ENCODE results near the gene MAP6D1.

MAP6D1 gene

DNA sequence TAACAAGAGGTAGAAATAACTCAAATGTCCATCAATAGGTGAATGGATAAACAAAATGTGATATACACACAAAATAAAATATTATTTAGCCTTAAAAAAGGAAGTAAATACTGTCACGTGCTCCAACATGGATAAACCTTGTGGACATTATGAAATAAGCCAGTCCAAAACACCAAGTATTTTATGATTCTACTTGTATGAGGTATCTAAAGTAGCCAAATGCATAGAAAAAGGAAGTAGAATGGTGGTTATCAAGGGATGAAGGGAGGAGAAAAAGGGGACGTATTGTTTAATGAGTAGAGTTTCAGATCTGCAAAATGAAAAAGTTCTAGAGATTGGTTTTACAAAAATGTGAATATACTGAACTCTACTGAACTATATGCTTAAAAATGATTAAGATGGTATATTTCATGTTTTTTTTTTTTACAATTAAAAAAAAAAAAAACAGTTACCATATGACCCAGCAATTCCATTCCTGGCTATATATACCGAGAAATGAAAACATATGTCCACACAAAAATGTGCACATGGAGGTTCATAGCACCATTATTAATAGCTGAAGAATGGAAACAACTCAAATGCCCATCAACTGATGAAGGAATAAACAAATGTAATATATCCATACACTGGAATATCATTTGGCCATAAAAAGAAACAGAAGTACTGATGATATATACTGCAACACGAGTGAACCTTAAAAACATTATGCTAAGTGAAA is 29.1 kb upstream of the MAP6D1 start:
- H2AFZ ChIP-seq (ENCODE audit: low read length), result no peak overlapping the region
- H3K27ac ChIP-seq (ENCODE audit: low read length), result no peak overlapping the region
- H3K4me2 ChIP-seq (ENCODE audit: low read depth, low read length), result no peak overlapping the region
- no peak for DNase-seq
- no peaks in the 10 kb centered on the region for H3K79me2 ChIP-seq (ENCODE audit: low read length)
- no peak overlapping the region for H3K9ac ChIP-seq (ENCODE audit: low read length)
- no peaks in the 10 kb centered on the region for H3K27me3 ChIP-seq (replicated peaks; ENCODE audit: insufficient read depth, low read length)
- no peaks in the 10 kb centered on the region for H3K9me3 ChIP-seq (replicated peaks; ENCODE audit: insufficient read depth, low read length)
- no peaks in the 10 kb centered on the region for H3F3A ChIP-seq (ENCODE audit: insufficient read depth, low read length)
- no peaks in the 10 kb centered on the region; the same call in 1 of the 2 replicates for H3K36me3 ChIP-seq (replicated peaks; ENCODE audit: insufficient read depth, low read length)
- no peak overlapping the region for H3K4me3 ChIP-seq (ENCODE audit: low read length)
- no peaks in the 10 kb centered on the region; the same call in 1 of the 2 replicates for H4K20me1 ChIP-seq (ENCODE audit: insufficient read depth, low read length)
- H3K9me2 ChIP-seq (replicated peaks; ENCODE audit: insufficient read depth, low read length), result no peaks in the 10 kb centered on the region
- H3K4me1 ChIP-seq (ENCODE audit: low read length), result no peaks in the 10 kb centered on the region
- no peak for TF ChIP-seq CTCF (IDR thresholded peaks at IDR 0.05; ENCODE audit: low read length)
- TF ChIP-seq EZH2phosphoT487 (IDR thresholded peaks at IDR 0.05; ENCODE audit: low read length), result no peak
- TF ChIP-seq EZH2 (optimal IDR thresholded peaks at IDR 0.05; ENCODE audit: low read depth, low read length), result no peak

DNA sequence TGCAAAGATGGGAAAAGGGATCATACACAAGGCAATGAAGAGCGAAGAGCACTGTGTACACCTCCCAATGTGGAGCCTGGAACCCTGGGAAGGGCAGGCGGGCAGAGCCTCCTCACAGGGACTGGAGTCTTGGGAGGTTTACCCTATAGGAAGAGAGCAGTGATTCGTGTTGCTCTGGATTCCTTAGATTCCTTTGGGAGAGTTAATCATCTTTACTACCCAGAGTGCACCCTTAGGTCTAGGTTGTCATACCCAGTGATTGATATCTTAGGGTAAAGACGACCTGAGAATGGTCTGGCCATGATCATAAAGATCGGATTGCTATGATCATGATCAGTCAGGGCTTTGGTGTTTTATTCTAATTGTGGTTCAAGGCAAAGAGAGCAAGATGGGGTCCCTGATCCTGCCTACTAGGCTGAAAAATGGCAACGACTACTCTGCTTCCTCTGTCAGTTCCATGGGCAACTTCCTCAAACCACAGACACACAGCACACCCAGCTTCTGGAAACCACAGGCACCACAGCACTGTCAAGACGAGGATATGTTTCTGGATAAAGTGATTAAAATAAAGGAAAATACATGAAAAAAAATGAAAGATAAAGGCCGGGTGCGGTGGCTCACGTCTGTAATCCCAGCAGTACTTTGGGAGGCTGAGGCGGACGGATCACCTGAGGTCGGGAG is 20.4 kb upstream of the MAP6D1 start:
- Histone ChIP-seq H3K79me2 (ENCODE audit: low read length) (no peaks in the 10 kb centered on the region), H2AFZ (ENCODE audit: low read length) (no peak overlapping the region), H3K27me3 (replicated peaks; ENCODE audit: insufficient read depth, low read length) (no peaks in the 10 kb centered on the region), H3K4me2 (ENCODE audit: low read depth, low read length) (no peak overlapping the region), H3K4me1 (ENCODE audit: low read length) (no peaks in the 10 kb centered on the region), H3K4me3 (ENCODE audit: low read length) (no peak overlapping the region), H3K9ac (ENCODE audit: low read length) (no peak overlapping the region), H4K20me1 (ENCODE audit: insufficient read depth, low read length) (no peaks in the 10 kb centered on the region), H3K27ac (ENCODE audit: low read length) (no peak overlapping the region), H3F3A (ENCODE audit: insufficient read depth, low read length) (no peaks in the 10 kb centered on the region), H3K36me3 (replicated peaks; ENCODE audit: insufficient read depth, low read length) (no peaks in the 10 kb centered on the region; the same call in 1 of the 2 replicates), H3K9me2 (replicated peaks; ENCODE audit: insufficient read depth, low read length) (no peaks in the 10 kb centered on the region), H3K9me3 (replicated peaks; ENCODE audit: insufficient read depth, low read length) (no peaks in the 10 kb centered on the region)
- TF ChIP-seq EZH2 (optimal IDR thresholded peaks at IDR 0.05; ENCODE audit: low read depth, low read length) (no peak), CTCF (IDR thresholded peaks at IDR 0.05; ENCODE audit: low read length) (no peak)
- no peak for DNase-seq

DNA sequence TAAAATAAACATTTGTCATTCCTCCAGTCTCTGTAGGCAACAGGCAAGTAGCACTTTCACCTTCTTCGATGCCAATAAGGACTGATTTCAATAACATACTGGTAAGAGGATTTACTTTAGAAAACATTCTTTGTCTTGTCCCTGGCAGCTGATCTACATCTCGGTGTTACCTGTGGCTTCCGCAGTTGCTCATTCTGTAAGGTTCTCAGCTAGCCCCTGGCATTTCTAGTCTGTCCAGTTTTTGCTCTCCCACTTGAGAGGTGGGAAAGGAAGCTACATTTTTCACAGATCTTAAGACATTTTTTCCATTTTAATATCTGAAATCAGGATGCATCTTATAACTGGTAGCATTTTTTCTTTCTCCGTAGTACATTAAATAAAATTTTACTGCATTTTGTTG is 19.7 kb upstream of the MAP6D1 start:
- DNase-seq, result no peak
- H3K4me1 ChIP-seq (ENCODE audit: low read length), result no peaks in the 10 kb centered on the region
- H4K20me1 ChIP-seq (ENCODE audit: insufficient read depth, low read length), result no peaks in the 10 kb centered on the region
- TF ChIP-seq EZH2phosphoT487 (IDR thresholded peaks at IDR 0.05; ENCODE audit: low read length), result no peak
- no peak for TF ChIP-seq CTCF (IDR thresholded peaks at IDR 0.05; ENCODE audit: low read length)
- no peak for TF ChIP-seq EZH2 (optimal IDR thresholded peaks at IDR 0.05; ENCODE audit: low read depth, low read length)
- no peaks in the 10 kb centered on the region for H3K9me2 ChIP-seq (replicated peaks; ENCODE audit: insufficient read depth, low read length)
- H3K9ac ChIP-seq (ENCODE audit: low read length), result no peak overlapping the region
- no peaks in the 10 kb centered on the region for H3K27me3 ChIP-seq (replicated peaks; ENCODE audit: insufficient read depth, low read length)
- H3K4me3 ChIP-seq (ENCODE audit: low read length), result no peak overlapping the region
- no peaks in the 10 kb centered on the region for H3K9me3 ChIP-seq (replicated peaks; ENCODE audit: insufficient read depth, low read length)
- no peak overlapping the region for H2AFZ ChIP-seq (ENCODE audit: low read length)
- H3K27ac ChIP-seq (ENCODE audit: low read length), result no peak overlapping the region
- no peaks in the 10 kb centered on the region for H3F3A ChIP-seq (ENCODE audit: insufficient read depth, low read length)
- H3K79me2 ChIP-seq (ENCODE audit: low read length), result no peaks in the 10 kb centered on the region
- no peaks in the 10 kb centered on the region; the same call in 1 of the 2 replicates for H3K36me3 ChIP-seq (replicated peaks; ENCODE audit: insufficient read depth, low read length)
- H3K4me2 ChIP-seq (ENCODE audit: low read depth, low read length), result no peak overlapping the region
